Stimulated activated CD8-positive, alpha-beta memory T cell treated with anti-CD3 and anti-CD28 coated beads, Interleukin-12 subunit alpha, Interleukin-12 subunit beta, amount 100 ng/mL, for 1 hour (primary cell): ENCODE measurements around the gene SGTA.

Experiments used
- DNase-seq: peaks from one replicate; pipeline ENCODE4 v3.0.0-alpha.2; 2020; ENCODE audit warnings: low read depth

The SGTA gene

GRCh38 chr19:2809387-2810140 lies 26.5 kb upstream of the SGTA start:
- DNase-seq, result no peak

DNA sequence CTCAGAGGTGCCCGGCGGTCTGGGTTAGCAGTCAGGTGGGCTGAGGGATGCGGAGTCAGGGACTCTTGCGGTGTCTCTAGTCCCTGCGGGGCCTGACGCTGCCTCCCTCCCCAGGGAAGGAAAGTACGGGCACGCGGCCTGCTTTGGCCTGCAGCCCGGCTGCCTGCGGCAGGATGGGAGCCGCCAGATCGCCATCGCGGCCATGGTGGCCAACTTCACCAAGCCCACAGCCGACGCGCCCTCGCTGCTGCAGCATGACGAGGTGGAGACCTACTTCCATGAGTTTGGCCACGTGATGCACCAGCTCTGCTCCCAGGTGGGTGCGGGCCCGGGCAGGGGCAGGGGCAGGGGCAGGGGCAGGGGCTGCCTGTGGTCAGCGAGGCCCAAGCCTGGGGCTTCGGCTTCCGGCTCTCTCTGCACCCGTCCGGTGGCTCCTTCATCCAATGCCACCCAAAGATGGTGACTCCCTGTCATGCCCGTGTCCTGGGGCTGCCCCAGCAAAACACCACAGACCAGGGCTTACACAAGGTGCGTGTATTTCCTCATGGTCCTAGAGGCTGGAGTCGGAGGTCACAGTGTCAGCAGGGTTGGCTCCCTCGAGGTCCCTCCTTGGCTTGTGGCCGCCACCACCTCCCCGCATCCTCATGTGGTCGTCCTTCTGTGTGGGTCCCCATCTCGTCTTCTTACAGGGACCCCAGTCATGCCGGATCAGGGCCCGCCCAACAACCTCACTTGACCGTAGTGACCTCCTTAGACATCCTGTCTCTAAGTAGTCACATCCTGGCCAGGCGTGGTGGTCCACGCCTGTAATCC lies 25.3 kb upstream of the SGTA start:
- no peak for DNase-seq

- no peak for DNase-seq
Measured at GRCh38 chr19:2807379-2808128, 24.5 kb upstream of the SGTA start.

- no peak for DNase-seq
Measured at GRCh38 chr19:2806736-2807378, 23.8 kb upstream of the SGTA start.

GRCh38 chr19:2805991-2806649 lies 23.0 kb upstream of the SGTA start:
- no peak for DNase-seq

GRCh38 chr19:2805261-2805900 lies 22.3 kb upstream of the SGTA start:
- DNase-seq, result no peak

- no peak for DNase-seq
Measured at GRCh38 chr19:2804156-2805004, 21.3 kb upstream of the SGTA start.

GRCh38 chr19:2803486-2804155 lies 20.5 kb upstream of the SGTA start:
- no peak for DNase-seq

GRCh38 chr19:2802826-2803225 lies 19.8 kb upstream of the SGTA start:
- no peak for DNase-seq

DNA sequence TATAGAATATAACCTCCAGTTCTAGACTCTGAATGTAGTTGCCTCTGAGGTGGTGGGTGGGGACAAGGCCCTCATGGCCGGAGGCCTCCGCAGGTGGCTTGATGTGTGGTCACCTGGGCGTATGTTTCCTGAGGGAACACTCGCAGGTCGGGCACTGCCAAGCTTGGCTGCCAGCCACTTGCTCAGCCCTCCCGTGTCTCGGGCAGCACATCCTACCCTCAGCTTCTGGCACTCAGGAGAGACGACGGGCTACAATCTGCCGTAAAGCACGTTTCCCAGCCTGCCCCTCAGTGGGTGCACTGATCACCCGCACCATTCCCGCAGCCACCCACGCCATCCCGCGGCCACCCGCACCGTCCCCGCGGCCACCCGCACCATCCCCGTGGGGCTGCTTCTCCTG lies 17.4 kb upstream of the SGTA start:
- DNase-seq, result no peak

DNA sequence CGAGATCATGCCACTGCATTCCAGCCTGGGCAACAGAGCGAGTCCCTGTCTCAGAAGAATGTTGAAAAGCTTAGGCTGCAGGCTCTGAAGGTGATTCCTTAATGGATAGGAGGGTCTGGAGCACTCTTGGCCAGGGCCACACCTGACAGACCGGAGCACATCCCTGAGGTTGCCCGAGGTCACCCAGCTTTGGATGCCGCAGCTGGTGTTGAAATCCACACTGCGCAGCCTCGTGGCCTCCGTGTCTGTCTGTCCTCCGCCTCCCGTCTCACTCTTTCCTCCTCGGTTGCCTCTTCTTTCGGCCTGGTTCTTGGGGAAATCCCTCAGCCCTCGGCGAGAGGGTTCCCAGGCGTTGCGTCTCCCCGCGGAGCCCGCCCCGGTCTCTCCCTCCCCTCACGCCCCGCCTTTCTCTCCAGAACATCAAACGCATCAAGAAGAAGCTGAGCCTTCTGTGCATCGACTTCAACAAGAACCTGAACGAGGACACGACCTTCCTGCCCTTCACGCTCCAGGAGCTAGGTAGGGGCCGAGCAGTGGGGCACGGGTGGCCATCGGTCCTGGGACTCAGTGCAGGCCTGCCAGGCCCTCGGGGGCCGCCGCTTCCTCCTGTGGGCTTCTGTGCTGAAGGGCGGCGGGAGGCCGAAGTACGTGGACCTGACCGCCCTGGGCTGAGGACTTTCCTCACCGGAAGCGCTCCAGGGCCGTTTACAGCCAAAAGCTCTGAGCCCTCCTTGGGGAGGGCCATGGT lies 16.4 kb upstream of the SGTA start:
- DNase-seq, result no peak

DNA sequence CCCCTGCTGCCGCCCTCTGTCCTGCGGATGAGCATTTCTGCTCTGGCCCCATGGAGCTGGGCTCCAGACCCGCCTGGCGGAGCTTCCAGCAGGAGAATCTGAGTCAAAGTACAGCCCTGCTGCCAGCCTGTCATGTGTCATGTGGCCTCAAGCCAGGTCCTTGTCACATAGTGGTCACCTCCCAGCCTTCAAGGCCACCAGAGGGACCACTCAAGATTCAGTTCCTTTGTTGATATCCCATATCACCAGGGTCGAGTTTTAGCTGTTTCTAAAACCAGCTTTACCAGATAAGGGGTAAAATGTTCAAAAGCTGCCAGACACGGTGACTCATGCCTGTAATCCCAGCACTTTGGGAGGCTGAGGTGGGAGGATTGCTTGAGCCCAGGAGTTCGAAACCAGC lies 15.7 kb upstream of the SGTA start:
- DNase-seq, result no peak

- no peak for DNase-seq
Measured at GRCh38 chr19:2798158-2798685, 15.1 kb upstream of the SGTA start.

DNA sequence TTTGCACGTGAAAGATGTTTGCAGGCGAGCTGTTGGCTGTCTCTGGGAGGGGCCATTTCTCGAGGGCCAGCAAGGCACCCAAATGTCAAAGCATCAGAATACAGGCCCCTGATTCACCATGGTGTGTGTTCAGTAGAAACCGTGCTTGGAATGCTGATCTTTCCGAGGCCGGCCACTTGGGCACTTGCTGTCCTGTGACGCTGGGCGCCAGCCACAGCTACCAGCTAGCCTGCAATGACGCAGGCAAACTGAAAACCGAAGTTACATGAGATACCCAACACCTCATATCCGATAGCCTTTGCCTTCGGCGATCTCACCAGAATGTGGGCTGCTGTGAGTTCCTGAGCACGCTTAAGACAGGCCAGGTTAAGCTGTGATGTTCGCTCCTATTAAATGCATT lies 14.2 kb upstream of the SGTA start:
- no peak for DNase-seq

- DNase-seq, result no peak
Measured at GRCh38 chr19:2796659-2797266, 13.7 kb upstream of the SGTA start.

DNA sequence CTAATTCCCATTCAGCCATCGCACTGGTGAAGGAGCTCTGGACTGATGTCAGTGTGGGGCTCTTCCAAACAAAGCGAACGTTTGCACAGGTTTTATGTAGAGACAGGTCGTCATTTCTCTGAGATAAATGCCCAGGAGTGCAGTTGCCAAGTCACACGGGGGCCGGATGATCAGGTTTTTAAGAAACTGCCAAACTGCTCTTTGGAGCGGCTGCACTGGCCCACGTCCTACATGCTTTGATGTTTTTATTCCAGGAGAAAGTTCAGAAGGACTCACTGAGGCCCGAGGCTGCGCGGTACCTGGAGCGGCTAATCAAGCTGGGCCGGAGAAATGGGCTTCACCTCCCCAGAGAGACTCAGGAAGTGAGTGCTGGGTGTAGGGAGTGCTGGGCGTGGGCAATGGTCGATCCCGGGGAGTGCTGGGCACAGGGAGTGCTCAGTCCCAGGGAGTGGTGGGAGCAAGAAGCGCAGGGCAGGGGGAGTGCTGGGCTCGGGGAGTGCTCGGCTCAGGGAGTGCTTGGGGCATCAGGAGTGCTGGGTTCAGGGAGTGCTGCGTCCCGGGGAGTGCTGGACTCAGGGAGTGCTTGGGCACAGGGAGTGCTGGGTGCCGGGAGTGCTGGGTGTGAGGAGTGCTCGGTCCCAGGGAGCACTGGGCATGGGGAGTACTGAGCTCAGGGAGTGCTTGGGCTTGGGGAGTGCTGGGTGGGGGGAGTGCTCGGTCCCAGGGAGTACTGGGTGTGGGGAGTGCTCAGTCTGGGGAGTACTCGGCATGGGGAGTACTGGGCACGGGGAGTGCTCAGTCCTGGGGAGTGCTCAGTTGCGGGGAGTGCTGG lies 13.0 kb upstream of the SGTA start:
- DNase-seq, result no peak

DNA sequence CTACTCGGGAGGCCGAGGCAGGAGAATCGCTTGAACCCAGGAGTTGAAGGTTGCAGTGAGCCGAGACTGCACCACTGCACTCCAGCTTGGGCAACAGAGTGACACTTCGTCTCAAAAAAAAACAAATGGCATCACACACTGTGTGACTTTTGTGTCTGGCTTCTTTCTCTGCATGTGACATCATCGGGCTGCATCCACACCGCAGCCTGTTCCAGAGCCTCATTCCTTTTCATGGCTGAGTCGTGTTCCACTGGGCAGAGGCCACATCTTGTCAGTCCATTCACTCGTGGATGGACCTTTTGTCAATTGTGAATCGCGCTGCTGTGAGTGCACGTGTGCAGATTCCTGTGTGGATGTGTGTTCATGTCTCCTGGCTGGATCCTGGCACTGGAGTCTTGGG lies 10.5 kb upstream of the SGTA start:
- no peak for DNase-seq
